GM12873 (cell line): Measurements from ENCODE around the gene RNF150.

Source experiments
- TF ChIP-seq, protein P1 (sequence below): IDR thresholded peaks from 2 replicates; pipeline ENCODE4 v1.5.1; 2012; ENCODE audit warnings: low read depth, mild to moderate bottlenecking, moderate library complexity, low read length, control low read depth; ENCODE audit not compliant: insufficient read depth; ENCODE audit errors: missing control alignments

The RNF150 gene

DNA sequence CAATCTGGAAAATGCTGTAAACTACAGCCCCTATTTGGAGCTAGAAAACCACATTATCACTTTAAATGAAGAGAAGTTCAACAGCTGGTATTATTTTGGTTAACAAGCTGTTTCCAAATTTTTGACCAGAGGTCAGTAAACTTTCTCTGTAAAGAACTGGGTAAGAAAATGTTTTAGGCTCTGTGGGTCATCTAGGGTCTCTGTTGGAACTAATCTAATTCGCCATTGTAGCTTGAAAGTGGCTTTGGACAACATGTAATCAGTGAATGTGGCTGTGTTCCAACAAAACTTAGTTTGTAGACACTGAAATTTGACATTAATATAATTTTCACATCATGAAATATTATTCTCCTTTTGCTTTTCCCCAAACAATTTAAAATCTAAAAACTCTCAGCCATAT lies 25.8 kb upstream of the RNF150 start:
- TF ChIP-seq, protein P1, sequence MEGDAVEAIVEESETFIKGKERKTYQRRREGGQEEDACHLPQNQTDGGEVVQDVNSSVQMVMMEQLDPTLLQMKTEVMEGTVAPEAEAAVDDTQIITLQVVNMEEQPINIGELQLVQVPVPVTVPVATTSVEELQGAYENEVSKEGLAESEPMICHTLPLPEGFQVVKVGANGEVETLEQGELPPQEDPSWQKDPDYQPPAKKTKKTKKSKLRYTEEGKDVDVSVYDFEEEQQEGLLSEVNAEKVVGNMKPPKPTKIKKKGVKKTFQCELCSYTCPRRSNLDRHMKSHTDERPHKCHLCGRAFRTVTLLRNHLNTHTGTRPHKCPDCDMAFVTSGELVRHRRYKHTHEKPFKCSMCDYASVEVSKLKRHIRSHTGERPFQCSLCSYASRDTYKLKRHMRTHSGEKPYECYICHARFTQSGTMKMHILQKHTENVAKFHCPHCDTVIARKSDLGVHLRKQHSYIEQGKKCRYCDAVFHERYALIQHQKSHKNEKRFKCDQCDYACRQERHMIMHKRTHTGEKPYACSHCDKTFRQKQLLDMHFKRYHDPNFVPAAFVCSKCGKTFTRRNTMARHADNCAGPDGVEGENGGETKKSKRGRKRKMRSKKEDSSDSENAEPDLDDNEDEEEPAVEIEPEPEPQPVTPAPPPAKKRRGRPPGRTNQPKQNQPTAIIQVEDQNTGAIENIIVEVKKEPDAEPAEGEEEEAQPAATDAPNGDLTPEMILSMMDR: no peak

DNA sequence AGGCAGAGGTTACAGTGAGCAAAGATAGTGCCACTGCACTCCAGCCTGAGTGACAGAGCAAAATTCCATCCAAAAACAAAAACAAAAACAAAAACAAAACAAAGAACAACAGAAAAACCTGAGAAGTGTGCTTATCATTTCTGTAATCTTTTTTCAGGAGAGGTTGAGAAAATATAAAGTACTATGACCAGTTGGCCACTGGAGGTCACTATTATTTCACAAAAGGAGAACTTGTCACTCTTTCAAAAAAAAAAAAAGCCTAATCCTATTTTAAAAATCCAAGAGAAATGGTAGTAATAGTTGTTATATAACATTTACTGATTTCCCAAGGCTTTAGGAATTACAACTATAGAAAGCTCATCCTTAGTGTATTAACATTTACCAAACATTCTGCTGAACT lies 24.9 kb upstream of the RNF150 start:
- TF ChIP-seq, protein P1: peak; percentile 26

DNA sequence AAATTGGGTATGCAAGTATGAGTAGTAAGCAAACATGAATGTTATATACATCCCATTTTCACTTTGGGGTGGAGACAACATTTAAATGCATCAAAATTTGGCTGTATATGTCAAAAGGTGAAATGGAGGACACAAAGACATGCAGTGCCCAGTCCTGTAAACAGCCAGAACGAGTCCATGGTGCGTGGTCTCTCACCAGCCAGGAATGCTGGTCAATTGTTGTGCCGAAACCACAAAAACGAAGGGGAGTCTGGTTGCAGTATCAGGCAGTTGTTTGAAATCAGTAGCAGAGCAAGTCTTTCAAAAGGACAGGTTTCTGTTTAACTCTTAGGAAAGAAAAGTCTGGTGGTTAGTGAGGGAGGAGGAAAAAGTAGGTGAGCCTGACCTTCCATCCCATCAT lies 22.3 kb upstream of the RNF150 start:
- TF ChIP-seq, protein P1: no peak

DNA sequence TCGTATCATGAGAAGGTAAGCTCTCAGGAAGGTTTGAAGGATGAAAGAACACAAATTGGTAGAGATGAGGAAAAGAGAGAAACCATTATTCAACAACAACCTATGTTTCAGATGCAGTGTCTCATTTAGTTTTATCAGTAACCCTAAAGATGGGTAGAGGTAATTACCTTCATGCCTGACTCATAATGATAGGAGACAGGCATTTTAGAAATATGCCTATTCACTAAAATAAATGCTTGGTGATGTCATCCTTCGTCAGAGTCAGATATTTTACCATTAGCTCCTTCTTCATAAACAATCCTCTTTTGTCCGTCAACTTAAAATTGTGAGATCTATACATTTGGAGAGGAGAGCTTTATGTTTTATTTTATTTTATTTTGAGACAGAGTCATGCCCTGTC lies 21.5 kb upstream of the RNF150 start:
- TF ChIP-seq, protein P1: no peak

DNA sequence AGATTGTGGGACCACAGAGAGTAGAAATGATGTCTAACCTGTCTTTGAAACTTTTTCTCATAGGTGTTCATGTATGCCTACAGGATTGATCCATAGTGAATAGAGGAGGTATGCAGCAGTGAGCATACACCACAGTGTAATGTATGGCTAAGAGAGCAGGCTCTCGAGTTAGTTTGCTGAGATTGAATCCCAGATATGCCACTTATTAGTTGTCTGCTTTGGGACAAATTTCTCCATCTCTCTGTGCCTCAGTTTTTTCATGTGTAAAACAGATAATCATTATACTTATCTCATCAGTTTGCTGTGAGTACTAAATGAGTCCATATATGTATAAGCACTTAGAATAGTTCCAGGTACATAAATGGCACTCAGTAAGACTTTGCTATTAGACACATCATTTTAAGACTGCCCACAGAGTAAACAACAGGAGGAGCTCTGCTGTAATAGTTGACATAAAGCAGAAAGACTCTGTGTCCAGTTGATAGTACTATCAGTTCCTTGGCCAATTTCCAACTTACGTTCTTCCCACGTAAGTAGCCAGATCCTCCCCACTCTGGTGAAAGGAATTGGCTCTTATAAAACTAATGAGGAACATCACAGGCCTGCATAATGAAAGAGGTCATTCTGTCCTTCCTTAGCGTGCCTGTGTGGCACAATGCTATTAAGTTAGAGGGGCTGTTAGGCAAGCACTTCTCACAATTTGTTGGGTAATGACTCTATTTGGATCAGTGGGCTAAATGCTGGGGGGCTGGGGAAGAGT lies 20.7 kb upstream of the RNF150 start:
- TF ChIP-seq, protein P1: no peak

DNA sequence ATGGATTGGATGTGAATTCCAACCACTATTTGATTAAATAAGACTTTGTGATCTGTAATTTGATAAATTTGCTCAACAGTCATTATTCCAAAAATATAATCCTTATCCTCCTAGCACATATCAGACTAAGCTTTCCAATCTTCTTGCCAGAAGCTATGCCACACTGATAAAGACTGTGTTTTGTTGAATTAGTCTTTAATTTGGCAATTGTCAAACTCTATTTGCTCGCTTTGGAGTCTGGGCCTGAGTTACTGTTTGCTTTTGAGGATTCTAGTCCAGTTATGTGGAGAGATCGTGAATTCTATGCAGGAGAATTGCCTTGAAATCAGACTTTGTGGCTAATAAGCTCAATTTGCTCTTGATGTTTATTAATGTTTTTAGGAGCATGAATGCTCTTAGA lies 10.9 kb upstream of the RNF150 start:
- TF ChIP-seq, protein P1: no peak

DNA sequence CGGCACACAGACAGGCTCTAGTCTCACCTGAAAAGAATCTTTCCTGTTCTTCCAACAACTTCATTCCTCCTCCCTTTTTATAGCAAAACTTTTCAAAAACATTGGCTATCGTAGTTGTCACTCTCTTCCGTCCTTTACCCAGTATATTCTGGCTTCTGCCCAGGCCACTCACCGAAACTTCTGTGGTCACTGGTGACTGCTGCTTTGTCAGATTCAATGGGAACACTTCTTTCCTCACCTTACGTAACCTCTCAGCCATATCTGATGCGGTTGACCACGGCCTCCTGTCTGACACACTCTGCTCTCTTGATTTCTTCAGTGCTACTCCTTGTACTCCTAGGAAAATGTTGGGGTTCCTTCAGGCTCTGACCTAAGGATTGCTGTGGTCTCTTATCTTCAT lies 9.2 kb upstream of the RNF150 start:
- TF ChIP-seq, protein P1: no peak
